ENCODE measurements around the gene FAM78A.

GRCh38 chr9:131273146-131273855 lies 3.0 kb downstream of the FAM78A start:
- no peak for TF ChIP-seq POLR2A (IDR thresholded peaks at IDR 0.05; ENCODE audit: extremely low read depth, insufficient read length)
- TF ChIP-seq CTCF (IDR thresholded peaks at IDR 0.05; ENCODE audit: low read depth, low read length), result peak; percentile 30

All from NB4 (cell line).